ENCODE data around the gene ELAVL1. TPM values are rescaled to one million over a fixed set of nuclear protein-coding genes. Genes with fewer than 3 reads are reported as not detected.
"Not testable (repeated sequence)": the region's sequence is repeated elsewhere in the genome, so short reads cannot be mapped to it uniquely, and the experiment has no call there.

Gene ELAVL1
- total RNA-seq, 1 donor from 2014 or later = 16.2 TPM

DNA sequence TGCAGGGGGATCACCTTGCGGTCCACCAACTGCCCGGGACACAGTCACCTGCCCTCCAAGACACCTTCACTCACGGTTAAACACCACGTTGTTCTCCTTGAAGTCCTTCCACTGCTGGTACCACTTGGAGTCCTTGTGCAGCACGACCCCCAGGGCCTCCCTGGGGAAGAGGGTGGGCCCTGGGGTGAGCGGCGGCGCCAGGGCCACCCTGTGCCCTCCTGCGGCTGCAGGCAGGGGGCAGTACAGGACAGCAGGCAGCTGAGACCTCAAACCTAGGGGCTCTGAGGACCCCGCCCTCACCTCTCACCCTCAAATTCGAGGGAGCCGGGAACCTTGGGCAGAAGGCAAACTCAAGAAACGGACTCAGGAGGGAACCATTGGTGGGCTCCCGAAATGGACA, 72.0 kb downstream of the ELAVL1 start:
- DNase-seq = no peak

DNA sequence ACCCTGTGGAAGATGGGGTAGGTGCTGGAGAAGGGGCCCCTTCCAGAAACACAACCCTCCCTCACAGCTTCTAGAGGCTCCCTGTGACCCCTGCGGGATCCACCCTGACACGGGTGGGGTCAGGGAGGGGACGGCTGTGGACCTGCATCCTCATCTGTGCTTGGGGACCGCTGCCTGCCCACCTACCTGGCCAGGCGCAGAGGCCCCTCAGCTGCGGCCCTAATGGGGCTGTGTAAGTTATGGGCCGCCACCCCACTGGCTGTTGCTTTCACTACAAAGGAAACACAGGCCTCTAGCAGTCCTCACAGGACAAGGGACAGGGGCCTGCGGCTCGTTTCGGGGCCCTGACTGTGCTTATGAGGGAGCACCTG, 72.5 kb downstream of the ELAVL1 start:
- no peak for DNase-seq

DNA sequence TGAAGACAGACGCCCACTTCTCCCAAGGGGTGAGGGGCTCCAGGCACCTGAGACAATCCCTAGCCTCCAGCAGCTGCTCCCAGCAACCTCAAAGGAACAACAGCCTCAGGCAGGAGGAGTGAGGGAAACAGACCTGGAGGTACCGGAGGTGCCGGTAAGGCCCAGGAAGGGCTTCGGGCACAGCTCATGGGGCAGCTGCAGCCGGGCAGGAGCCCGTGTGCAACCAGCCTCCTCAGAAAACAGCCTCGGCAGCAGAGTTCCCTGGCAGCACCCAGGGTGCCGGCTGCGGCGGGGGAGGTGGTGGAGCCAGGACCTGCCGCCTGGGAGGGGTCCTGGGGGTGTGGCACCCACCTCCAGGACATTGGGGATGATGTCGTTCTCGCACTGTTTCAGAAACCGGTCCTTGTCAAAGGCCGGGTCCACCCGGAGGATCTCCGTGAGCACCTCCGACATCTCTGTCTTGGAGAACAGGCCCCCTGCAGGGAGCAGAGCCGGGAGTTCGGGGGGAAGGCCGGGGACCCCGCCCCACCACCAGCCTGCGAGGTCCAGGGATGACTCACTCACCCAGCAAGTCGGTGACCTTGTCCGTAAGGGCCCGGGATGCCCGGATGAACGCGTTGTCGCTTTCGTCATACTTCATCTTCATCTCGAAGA, 73.0 kb downstream of the ELAVL1 start:
- no peak for DNase-seq

DNA sequence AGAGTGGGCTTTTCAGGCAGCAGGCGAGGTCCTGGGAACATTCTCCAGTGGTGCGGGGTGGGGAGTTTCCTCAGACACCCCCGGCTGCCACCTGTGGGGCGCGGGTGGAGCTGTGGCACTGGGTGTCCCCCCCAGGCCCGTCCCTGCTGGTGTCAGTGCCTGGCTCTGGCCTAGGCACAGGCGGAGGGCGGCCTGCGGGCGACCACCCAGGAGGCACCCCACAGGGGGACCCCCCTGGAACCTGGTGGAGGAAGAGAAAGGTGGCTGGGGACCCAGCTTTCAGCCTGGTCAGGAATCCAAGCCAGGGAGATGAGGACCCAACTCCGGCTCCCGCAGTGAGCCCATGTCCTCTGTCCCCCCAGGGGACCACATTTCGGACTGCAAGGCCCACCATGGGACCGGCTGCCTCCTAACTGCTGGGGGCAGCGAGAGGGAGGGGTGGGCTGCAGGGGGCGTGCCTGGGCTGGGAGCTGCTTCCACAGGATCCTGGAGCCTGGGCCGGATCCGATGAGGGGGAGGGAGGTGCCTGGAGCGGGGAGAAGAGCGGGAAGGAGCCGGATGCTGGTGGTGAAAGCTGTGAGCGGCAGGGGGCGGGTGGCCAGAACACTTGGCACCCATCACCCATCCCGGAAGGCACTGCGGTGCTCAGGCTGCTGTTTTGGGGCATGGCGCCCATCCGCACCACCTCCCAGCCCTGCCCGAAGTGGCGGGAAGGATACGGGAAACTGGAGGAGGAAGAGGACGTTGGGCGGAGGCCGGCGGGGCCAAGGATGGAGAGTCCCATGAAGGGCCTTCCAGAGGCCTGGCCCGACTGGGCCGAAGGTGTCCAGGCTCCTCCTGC, 74.0 kb downstream of the ELAVL1 start:
- no peak for DNase-seq

DNA sequence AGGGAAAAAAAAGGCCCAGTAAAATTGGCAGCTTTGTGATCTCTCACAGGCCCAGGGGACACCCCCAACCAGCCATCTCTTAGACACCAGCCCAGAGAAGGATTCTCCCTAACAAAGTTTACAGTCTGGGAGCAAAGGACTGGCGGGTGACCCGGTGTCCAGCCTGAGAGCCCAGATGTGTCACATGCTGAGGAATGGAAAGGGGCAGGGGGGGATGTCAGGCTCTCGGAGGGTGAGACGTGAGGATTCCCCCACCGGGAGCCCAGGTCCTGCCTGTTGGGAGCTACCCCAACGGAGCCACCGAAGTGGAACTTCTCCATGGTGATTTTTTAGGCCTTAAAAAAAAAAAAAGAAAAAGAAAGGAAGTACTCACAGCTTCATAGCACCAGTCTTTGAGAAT, 74.7 kb downstream of the ELAVL1 start:
- no peak for DNase-seq

DNA sequence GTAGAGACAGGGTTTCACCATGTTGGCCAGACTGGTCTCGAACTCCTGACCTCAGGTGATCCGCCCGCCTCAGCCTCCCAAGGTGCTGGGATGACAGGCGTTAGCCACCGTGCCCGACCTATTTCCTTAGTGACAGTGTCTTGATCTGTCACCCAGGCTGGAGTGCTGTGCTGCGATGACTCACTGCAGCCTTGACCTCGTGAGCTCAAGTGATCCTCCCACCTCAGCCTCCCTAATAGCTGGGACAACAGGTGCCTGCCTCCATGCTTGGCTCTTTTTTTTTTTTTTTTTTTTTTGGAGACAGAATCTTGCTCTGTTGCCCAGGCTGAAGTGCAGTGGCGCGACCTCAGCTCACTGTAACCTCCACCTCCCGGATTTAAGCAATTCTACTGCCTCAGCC, 75.4 kb downstream of the ELAVL1 start:
- not testable (repeated sequence) for DNase-seq

DNA sequence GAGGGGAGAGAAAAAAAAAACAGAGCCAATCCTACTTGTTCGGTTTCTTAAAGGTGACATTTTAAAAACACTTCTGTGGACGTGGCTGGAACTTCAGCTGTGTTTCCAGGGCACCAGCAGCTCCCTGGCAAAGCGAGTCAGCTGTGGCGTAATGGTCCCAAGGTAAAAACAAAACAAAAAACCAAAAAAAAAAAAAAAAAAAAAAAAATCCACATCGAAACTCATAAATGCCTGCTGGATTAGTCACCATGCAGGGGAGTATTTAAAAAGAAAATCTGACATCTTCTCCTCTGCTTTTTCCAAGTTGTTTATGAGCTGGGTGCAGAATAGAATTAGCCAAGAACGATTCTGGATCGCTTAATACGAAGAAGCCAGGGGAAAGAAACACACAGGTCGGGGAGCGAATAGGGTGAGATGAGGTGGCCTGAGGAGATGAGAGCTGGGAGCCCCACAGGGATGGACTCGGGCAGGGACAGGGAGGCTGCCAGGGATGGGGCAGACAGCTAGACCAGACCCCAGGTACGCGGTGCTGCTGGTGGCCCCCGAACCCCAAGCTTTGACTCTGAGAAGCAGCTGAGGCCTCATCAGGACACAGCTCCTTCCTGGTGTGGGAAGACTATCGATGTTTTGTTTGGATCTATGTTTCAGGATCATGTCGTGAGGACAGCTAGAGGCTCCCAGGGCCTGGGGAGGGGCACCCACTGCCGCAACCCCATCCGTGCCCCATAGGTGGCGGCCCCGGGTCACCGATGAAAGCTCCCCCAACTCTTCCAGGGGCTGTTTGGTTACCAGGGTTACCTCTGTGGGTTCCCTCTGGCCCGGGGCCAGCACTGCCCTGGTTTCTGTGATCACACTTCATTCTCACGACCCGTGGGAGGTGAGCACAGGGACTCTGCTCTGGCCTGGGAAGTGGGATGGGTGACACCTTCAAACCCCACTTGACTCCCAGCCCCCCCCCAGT, 76.4 kb downstream of the ELAVL1 start:
- no peak for DNase-seq

DNA sequence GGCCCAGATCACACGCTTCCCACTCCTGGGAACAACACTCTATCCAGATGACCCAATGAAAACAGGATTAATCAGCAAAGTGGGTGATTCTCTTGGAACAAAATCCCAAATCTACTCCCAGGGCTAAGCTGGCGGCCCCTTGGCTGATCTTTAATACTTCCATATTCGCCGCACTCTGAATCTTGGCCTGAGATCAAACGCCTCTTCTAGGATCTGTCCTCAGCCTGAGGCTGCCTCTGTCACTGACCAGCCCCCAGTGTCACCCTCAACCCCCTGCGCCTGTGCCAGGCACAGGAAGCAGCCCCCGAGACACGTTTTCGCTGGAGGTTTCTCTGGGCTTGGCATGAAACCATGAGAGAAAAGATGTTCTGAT, 77.1 kb downstream of the ELAVL1 start:
- DNase-seq = no peak

DNA sequence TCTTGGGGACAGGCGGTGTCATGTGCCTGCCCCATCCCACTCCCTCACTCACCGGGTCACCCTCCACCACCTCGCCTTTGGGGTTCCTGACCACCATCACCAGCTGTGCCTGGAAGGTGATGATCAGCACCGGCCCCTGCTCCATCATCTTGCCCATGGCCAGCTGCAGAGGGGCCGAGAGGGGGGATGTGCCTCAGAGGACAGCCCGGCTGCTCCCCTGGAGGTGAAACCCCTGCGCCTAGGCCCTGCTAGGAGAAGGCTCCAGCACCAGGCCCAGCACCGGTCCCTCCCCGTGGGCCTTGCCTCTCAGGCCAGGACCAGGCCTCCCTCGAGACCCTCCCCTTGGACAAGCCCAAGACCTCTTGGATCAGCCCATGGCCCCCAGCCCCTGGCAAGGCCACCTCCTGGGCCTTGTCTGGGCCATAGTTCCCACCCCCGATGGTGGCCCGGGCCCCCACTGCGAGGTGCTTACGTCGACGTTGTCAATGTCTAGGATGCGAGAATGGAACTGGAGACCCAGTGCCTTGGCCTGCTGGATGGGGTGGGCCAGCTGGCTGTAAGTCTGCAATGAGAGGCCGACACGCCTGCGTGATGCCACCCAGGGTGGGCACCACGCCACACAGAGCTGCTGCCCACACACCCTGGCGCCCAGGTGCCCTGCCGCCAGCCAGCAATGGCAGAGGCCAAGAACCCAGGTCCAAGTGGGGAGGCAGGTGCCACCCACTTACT, 77.7 kb downstream of the ELAVL1 start:
- no peak for DNase-seq

DNA sequence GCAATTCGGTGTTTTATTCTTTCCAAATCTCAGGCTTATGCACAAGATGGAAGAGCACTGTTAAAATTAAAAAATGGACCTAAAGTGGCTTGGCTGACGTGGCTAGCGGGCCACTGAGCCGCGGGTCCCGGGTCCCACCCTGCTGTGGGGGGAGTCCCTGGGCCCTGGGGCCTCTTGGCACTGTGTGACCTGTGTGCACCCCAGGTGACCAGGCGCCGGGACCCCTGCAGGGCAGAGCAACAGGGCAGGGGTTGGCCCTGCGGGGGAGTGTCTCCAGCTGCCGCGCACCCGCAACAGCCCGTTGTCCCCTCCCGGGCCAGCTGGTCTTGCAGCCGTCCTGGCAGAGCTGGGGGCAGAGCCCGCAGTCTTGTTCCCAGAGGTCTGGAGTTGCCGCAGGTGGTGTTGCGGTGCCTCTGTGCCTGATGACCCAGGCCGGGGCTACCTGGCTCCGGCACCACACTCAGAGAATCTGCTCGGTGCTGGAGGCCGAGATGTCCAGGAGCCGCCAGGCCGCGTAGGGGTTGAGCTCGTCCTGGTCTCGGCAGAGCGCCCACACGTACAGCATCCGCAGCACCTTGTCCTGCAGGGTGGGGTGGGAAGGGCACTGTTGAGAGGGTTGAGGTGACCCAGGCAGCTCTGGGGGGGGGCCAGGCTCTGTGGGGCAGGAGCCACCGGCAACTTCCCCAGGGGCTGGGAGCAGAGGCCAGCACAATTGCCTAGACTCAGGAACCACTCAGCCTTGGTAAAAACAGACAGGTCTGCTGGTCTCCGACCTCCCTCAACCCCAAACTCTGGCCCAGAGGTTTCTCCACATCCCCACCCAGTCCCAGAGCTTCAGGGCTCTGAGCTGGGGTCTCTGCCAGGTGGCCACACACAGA, 78.5 kb downstream of the ELAVL1 start:
- no peak for DNase-seq

DNA sequence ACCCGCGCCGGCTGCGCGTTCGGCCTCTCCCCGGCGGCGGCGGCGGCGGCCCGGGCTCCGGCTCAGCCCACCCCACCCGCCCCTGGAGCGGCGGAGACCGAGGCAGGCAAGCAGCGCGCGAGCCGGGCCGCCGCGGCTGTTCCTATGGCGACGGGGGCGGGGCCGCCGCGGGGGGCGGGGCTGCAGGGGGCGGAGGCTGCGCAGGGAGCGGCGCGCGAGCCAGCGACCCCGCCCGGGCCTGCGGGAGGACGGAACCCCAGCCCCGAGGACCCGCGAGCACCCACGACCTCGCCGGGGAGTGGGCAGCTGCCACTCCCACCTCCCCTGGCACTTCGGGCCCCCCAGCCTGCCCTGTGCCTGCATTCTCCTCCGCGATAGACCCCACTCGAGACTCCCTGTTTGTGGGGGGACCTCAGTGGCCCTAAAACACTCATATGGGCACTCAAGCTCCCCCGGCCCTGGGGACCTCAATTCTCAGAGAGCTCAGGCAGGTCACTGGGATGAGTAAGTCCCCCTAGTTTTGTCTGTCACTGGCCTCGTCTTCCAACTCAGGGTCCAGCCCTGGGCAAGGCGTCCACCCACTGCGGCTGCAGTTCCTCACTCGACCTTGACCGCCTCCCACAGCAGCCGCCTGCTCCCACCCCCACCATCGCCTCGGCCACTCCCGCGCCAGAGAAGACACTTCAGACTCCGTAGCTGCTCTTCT, 79.3 kb downstream of the ELAVL1 start, which contains the start of gene CTXN1:
Gene CTXN1 (minus strand): TSS at position 115 of the 706 bp plus-strand sequence. CDS start 597 bp downstream, outside the sequence.
- DNase-seq = peak; percentile 38

DNA sequence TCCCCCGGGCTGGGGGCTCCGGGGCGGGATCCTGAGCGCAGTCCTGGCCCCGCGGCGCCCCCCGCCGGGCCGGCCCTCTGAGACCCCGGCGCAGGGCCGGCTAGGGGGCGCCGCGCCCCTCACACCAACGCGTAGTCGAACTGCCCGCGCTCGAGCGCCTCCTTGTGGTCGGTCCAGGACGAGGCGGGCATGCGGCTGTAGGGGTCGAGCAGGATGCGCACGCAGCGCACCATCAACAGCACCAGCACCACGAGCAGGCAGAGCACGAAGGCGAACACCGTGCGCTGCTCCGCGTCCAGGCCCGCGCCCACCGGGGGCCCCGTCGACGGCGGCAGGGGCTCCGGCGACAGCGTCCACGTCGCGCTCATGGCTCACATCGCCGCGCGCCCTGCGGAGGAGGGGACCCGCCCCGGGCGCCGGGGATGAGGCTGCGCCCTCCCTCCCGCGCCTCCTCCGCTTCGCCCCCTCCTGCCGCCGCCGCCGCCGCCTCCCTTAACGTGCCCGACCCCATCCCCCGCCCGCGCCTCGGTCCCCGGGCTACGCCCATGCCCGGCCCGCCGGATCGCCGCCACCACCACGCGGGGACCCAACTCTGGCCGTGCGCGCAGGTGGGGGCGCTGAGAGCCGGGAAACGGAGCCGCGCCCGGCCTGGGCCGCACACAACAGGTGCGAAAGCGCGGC, 80.1 kb downstream of the ELAVL1 start:
- peak; percentile 41 for DNase-seq

DNA sequence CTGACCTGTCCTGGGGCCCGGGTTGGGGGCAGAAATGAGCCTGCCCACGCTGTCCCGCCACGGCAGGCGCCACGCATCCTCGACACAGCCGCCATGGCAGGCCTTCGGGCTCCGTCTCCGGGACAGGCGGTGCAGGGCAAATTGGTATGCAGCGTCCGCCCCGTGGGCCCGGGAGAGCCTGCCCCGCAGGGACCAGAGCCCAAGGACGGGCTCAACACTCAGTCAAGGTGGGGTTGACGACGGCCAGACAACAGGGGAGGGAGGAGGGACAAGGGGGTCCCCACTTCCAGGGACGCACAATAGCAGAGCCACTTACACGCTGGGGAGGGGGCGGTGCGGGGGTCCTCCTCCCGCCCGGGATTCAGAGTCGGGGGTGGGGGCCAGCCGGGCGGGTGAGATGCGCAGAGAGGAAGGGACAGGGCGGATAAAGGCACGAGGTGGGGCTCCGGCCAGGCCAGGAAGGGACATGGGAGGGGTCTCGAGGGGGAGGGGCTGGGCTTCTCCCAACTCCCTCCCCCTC, 80.7 kb downstream of the ELAVL1 start:
- DNase-seq = no peak

DNA sequence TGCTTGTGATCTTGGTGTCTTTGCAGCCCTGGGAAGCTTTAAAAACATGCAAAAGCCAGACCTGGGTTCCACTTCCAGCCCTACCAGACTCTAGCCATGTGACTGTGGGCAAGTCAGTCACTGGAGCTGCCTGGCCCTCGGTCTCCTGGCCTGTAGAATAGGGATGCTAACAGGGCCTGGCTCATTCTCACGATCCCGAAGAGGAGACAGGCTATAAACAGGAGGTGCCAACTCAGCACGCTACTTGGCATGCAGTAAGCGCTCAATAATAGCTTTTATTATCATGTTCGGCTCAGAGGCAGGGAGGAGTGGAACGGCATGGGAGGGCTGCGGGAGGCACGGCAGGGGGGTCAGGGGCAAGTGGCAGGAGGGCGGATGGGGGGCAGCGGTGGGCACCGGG, 81.2 kb downstream of the ELAVL1 start:
- peak; percentile 43 for DNase-seq

DNA sequence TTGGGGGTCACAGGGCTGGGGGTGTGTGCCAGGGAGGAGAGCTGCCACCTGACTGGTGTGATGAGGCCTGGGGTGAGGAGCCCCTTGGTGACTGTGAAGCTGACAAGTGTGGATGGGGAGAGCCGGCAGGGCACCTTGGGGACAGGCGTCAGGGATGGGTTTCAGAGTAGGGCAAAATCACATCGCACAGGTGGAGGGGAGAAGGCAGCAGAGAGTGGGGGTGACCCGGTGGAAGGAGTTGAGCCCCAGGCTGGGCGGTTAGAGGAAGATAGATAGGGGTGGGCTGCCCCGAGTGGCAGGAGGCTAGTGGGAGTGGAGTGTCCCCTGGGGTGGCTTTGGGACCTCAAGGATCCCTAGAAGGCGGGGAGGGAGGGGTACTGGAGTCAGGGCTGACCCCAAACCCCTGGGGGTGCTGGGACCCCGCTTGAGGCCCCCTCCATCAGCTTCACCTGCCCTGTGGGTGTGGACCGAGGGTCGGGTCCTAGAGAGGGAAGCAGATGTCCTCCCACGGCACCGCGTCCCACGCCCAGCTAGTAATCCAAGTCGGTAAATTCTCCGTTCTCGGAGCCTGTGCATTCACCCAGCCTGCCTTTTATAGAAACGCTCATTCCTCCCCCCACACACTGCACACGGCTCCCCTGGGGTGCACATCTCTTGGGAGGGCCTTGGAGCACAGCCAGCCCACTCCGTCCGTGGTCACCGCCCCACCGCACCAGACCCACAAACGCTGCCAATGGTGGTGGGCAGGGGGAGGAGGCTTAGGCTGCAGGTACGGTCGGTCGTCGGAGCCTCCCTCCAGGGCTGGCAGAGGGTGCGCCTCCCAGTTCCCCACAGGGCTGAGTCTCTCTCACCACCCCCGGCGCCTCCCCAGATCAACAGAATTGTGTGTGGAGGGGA, 81.9 kb downstream of the ELAVL1 start:
- DNase-seq = peak; percentile 43

DNA sequence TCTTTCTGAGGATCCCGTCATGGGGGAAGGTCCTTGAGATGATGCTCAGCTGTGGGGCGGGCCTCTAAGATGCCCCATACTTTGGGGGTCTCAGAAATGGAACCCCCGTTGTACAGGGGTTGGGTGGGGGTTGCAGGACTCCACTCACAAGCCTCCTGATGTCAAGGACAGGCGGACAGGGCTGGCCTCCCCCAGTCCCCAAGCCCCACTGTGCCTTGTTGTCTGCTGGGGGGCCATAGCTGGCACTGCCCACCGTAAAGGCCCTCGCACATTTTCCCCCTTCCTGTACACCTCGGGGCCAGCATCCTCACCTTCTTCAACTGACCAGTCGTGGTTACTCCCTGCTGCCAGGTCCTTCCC, 82.6 kb downstream of the ELAVL1 start:
- no peak for DNase-seq

DNA sequence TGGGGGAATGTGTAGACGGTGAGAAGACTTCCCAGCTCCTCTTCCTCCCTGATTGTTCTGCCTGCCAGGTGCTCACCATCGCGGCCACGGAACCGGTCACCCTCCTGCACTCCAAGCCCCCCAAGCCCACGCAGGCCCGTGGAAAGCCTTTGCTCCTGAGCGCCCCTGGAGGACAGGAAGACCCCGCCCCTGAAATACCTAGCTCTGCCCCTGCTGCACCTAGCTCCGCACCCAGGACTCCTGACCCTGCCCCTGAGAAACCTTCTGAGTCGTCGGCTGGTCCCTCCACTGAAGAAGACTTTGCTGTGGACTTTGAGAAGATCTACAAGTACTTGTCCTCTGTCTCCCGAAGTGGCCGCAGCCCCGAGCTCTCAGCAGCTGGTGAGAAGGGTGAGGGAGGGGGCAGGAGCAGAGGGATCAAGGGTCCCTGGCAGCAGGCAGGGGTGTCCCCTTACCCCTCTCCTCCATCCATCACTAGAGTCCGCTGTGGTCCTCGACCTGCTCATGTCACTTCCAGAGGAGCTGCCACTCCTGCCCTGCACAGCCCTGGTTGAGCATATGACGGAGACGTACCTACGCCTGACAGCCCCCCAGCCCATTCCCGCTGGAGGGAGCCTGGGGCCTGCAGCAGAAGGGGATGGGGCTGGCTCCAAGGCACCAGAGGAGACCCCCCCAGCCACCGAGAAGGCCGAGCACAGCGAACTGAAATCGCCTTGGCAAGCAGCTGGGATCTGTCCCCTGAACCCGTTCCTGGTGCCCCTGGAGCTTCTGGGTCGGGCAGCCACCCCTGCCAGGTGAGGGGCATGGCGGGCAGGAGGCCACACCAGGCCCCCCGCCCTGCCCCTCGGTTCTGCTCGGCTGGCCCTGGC, 83.2 kb downstream of the ELAVL1 start:
- no peak for DNase-seq
